ENCODE data around the gene GRB2.

The GRB2 gene

GRCh38 chr17:75345514-75346167 is 59.8 kb downstream of the GRB2 start:
- DNase-seq (ENCODE audit: low read depth): no peak
- no peak for TF ChIP-seq CTCF (IDR thresholded peaks at IDR 0.05; ENCODE audit: control insufficient read depth, insufficient read depth, low read depth, low read length, missing control alignments)
- no peak overlapping the region for H3K4me3 ChIP-seq (ENCODE audit: control insufficient read depth, low read depth, low read length)

- H3K4me3 ChIP-seq (ENCODE audit: control insufficient read depth, low read depth, low read length): no peak overlapping the region
- TF ChIP-seq CTCF (IDR thresholded peaks at IDR 0.05; ENCODE audit: control insufficient read depth, insufficient read depth, low read depth, low read length, missing control alignments): no peak
- no peak for DNase-seq (ENCODE audit: low read depth)
Measured at GRCh38 chr17:75344666-75345065, 60.8 kb downstream of the GRB2 start.

- no peak for DNase-seq (ENCODE audit: low read depth)
- H3K4me3 ChIP-seq (ENCODE audit: control insufficient read depth, low read depth, low read length): no peak overlapping the region
- no peak for TF ChIP-seq CTCF (IDR thresholded peaks at IDR 0.05; ENCODE audit: control insufficient read depth, insufficient read depth, low read depth, low read length, missing control alignments)
Measured at GRCh38 chr17:75342996-75343395, 62.5 kb downstream of the GRB2 start.

GRCh38 chr17:75341784-75342486 is 63.5 kb downstream of the GRB2 start:
- H3K4me3 ChIP-seq (ENCODE audit: control insufficient read depth, low read depth, low read length): no peak overlapping the region
- DNase-seq (ENCODE audit: low read depth): no peak
- TF ChIP-seq CTCF (IDR thresholded peaks at IDR 0.05; ENCODE audit: control insufficient read depth, insufficient read depth, low read depth, low read length, missing control alignments): no peak

- TF ChIP-seq CTCF (IDR thresholded peaks at IDR 0.05; ENCODE audit: control insufficient read depth, insufficient read depth, low read depth, low read length, missing control alignments): no peak
- no peak for DNase-seq (ENCODE audit: low read depth)
- H3K4me3 ChIP-seq (ENCODE audit: control insufficient read depth, low read depth, low read length): no peak overlapping the region
Measured at GRCh38 chr17:75340631-75341030, 64.8 kb downstream of the GRB2 start.

- TF ChIP-seq CTCF (IDR thresholded peaks at IDR 0.05; ENCODE audit: control insufficient read depth, insufficient read depth, low read depth, low read length, missing control alignments): no peak
- no peak for DNase-seq (ENCODE audit: low read depth)
- no peak overlapping the region for H3K4me3 ChIP-seq (ENCODE audit: control insufficient read depth, low read depth, low read length)
Measured at GRCh38 chr17:75339971-75340370, 65.5 kb downstream of the GRB2 start.
